A549 (cell line): ENCODE measurements around the gene SCUBE1.

Experiments used
- HDAC2 ChIP-seq: fragments of 200-600 bp; sonication (generic); IDR thresholded peaks from 2 replicates; pipeline ENCODE4 v1.6.1; 2016
- RAD21 ChIP-seq, 2 experiments: fragments of >200 bp in 1 of 2; sonication (Bioruptor Twin) in 1 of 2; formaldehyde crosslinking in 1 of 2; IDR thresholded peaks in 1 of 2; conservative IDR thresholded peaks in 1 of 2; 2 replicates in 1 of 2; 3 replicates in 1 of 2; pipeline ENCODE4 v1.6.1; 2012 to 2018; ENCODE audit warnings: inconsistent platforms in 1 of 2
- RFX5 ChIP-seq: fragments of 450-650 bp; IDR thresholded peaks from 2 replicates; pipeline ENCODE4 v1.7.1; 2014; ENCODE audit warnings: antibody characterized with exemption, mild to moderate bottlenecking, moderate library complexity
- RNF2 ChIP-seq: fragments of 200-600 bp; sonication (generic); IDR thresholded peaks from 2 replicates; pipeline ENCODE4 v1.6.1; 2016; ENCODE audit warnings: low read depth, mild to moderate bottlenecking, antibody characterized with exemption, moderate library complexity, borderline replicate concordance
- SMC3 ChIP-seq: fragments of >200 bp; sonication (Bioruptor Twin); formaldehyde crosslinking; IDR thresholded peaks from 3 replicates; pipeline ENCODE4 v1.6.1; 2018; ENCODE audit warnings: inconsistent platforms
- USF2 ChIP-seq: fragments of 450-650 bp; IDR thresholded peaks from 2 replicates; pipeline ENCODE4 v1.6.1; 2014; ENCODE audit warnings: antibody characterized with exemption
- ZC3H11A ChIP-seq: fragments of 450-650 bp; IDR thresholded peaks from 2 replicates; pipeline ENCODE4 v1.6.1; 2014; ENCODE audit warnings: antibody characterized with exemption, mild to moderate bottlenecking
- TF ChIP-seq, protein P1 (sequence below): fragments of >200 bp; sonication (Bioruptor Twin); formaldehyde crosslinking; IDR thresholded peaks from 3 replicates; pipeline ENCODE4 v1.5.1; 2016

GRCh38 chr22:43188829-43189545 lies 154.2 kb downstream of the SCUBE1 start:
- TF ChIP-seq, protein P1, sequence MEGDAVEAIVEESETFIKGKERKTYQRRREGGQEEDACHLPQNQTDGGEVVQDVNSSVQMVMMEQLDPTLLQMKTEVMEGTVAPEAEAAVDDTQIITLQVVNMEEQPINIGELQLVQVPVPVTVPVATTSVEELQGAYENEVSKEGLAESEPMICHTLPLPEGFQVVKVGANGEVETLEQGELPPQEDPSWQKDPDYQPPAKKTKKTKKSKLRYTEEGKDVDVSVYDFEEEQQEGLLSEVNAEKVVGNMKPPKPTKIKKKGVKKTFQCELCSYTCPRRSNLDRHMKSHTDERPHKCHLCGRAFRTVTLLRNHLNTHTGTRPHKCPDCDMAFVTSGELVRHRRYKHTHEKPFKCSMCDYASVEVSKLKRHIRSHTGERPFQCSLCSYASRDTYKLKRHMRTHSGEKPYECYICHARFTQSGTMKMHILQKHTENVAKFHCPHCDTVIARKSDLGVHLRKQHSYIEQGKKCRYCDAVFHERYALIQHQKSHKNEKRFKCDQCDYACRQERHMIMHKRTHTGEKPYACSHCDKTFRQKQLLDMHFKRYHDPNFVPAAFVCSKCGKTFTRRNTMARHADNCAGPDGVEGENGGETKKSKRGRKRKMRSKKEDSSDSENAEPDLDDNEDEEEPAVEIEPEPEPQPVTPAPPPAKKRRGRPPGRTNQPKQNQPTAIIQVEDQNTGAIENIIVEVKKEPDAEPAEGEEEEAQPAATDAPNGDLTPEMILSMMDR, result no peak
- TF ChIP-seq RFX5, result no peak
- no peak for TF ChIP-seq HDAC2
- no peak for TF ChIP-seq USF2
- TF ChIP-seq RNF2, result no peak
- TF ChIP-seq RAD21 (conservative IDR thresholded peaks at IDR 0.05 in 1 of 2, IDR thresholded peaks at IDR 0.05 in 1 of 2), result no peak
- no peak for TF ChIP-seq SMC3
- TF ChIP-seq ZC3H11A, result no peak
